ENCODE data around the gene CTXND2. TPM values are rescaled to one million over a fixed set of nuclear protein-coding genes. Genes with fewer than 3 reads are reported as not detected.
"Not testable (repeated sequence)": the region's sequence is repeated elsewhere in the genome, so short reads cannot be mapped to it uniquely, and the experiment has no call there.

CTXND2 gene
- total and polyA plus RNA-seq, 2 donors (not counting 3 experiments of a cell fraction or from before 2014, with no cell fraction given), result not detected

- CTCF ChIA-PET; FAIRE-seq; H3K4me1 ChIP-seq (ENCODE audit: control insufficient read depth, extremely low read depth, insufficient read depth, low read length); H3K27ac ChIP-seq (ENCODE audit: insufficient read depth, low read depth, low read length); BruUV-seq (replicated peaks); H2AFZ ChIP-seq (ENCODE audit: low read depth, low read length); intact Hi-C loops (cut with micrococcal nuclease); dilution Hi-C loops (cut with MboI; ENCODE audit: extremely low pct_ligation_motif_present, low sequenced_read_pairs); H3K9me3 ChIP-seq (replicated peaks; ENCODE audit: control insufficient read depth, insufficient read depth, low read length); H3K9me1 ChIP-seq (replicated peaks; ENCODE audit: control insufficient read depth, extremely low read depth, insufficient read depth, low read length); POLR2A ChIA-PET; DNase-seq (ENCODE audit: low read depth, low spot score); H3K79me2 ChIP-seq (ENCODE audit: control insufficient read depth, insufficient read depth, low read length); H3K4me2 ChIP-seq (ENCODE audit: insufficient read depth, low read length); H3K27me3 ChIP-seq (ENCODE audit: control insufficient read depth in 2 of 2, insufficient read depth in 2 of 2, low read length in 2 of 2); H4K20me1 ChIP-seq (replicated peaks; ENCODE audit: control insufficient read depth, extremely low read depth, insufficient read depth, low read length); H3K9ac ChIP-seq (replicated peaks; ENCODE audit: extremely low read depth, insufficient read depth, low read length); H3K4me3 ChIP-seq (replicated peaks in 1 of 3; ENCODE audit: insufficient read depth in 1 of 3, low read depth in 1 of 3, low read length in 3 of 3): not testable (repeated sequence)
- H3K36me3 ChIP-seq (ENCODE audit: control insufficient read depth in 2 of 2, extremely low read depth in 1 of 2, insufficient read depth in 2 of 2, low read length in 2 of 2), result peaks cover 10 to 11% of the 10 kb centered on the region in 2 experiments
These were observed 41.8 kb downstream of the CTXND2 start for GRCh38 chr1:150928775-150929174.

DNA sequence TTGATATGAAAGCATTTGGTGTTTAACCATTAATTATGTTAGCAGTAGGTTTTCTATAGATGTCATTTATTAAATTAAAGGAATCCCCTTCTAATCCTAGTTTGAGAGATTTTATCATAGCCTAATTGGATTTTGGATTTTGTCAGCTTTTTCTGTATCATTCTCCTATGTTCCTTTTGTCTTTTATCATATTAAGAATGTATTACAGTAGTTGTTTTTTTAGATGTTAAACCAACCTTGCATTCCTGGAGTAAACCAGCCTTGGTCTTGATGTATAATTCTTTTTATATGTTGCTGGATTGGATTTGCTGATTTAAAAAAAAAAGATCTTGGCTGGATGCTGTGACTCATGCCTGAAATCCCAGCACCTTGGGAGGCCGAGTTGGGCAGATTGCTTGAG lies 44.8 kb downstream of the CTXND2 start:
- H3K9me3 ChIP-seq (replicated peaks; ENCODE audit: control insufficient read depth, insufficient read depth, low read length), result no peaks in the 10 kb centered on the region
- no peak overlapping the region for H3K9ac ChIP-seq (replicated peaks; ENCODE audit: extremely low read depth, insufficient read depth, low read length)
- peaks cover 10 to 11% of the 10 kb centered on the region in 2 experiments for H3K36me3 ChIP-seq (ENCODE audit: control insufficient read depth in 2 of 2, extremely low read depth in 1 of 2, insufficient read depth in 2 of 2, low read length in 2 of 2)
- POLR2A ChIA-PET, result no interaction called here
- H3K79me2 ChIP-seq (ENCODE audit: control insufficient read depth, insufficient read depth, low read length), result peaks cover 11% of the 10 kb centered on the region
- no peak overlapping the region for H3K4me2 ChIP-seq (ENCODE audit: insufficient read depth, low read length)
- no peaks in the 10 kb centered on the region for H4K20me1 ChIP-seq (replicated peaks; ENCODE audit: control insufficient read depth, extremely low read depth, insufficient read depth, low read length)
- FAIRE-seq (no peak), DNase-seq (ENCODE audit: low read depth, low spot score) (peak; percentile 25)
- no peaks in the 10 kb centered on the region for H3K27me3 ChIP-seq (ENCODE audit: control insufficient read depth in 2 of 2, insufficient read depth in 2 of 2, low read length in 2 of 2)
- H3K9me1 ChIP-seq (replicated peaks; ENCODE audit: control insufficient read depth, extremely low read depth, insufficient read depth, low read length), result no peaks in the 10 kb centered on the region
- H3K4me1 ChIP-seq (ENCODE audit: control insufficient read depth, extremely low read depth, insufficient read depth, low read length), result peaks cover 5% of the 10 kb centered on the region
- BruUV-seq (replicated peaks), result no TSS peak
- dilution Hi-C loops (cut with MboI; ENCODE audit: extremely low pct_ligation_motif_present, low sequenced_read_pairs), result no loop called here
- CTCF ChIA-PET, result no interaction called here
- H3K27ac ChIP-seq (ENCODE audit: insufficient read depth, low read depth, low read length), result no peak overlapping the region
- TF ChIP-seq MYC (IDR thresholded peaks at IDR 0.05; ENCODE audit: low read depth, low read length) (no peak), JUN (IDR thresholded peaks at IDR 0.05; ENCODE audit: borderline replicate concordance, insufficient read depth, insufficient read length, low read depth) (no peak), POLR2AphosphoS5 (IDR thresholded peaks at IDR 0.05; ENCODE audit: insufficient read depth, low read depth, low read length) (no peak), EZH2 (IDR thresholded peaks at IDR 0.05; ENCODE audit: borderline replicate concordance, low read depth, low read length, severe bottlenecking) (no peak), MAX (IDR thresholded peaks at IDR 0.05; ENCODE audit: insufficient read depth, insufficient read length) (no peak), FOS (IDR thresholded peaks at IDR 0.05; ENCODE audit: borderline replicate concordance, insufficient read depth, low read length) (no peak), POLR2A (IDR thresholded peaks at IDR 0.05; ENCODE audit: low read depth, low read length) (no peak), GATA2 (IDR thresholded peaks at IDR 0.05; ENCODE audit: insufficient read depth, insufficient read length, low read depth, low read length) (no peak)
- TF ChIP-seq, protein P1, sequence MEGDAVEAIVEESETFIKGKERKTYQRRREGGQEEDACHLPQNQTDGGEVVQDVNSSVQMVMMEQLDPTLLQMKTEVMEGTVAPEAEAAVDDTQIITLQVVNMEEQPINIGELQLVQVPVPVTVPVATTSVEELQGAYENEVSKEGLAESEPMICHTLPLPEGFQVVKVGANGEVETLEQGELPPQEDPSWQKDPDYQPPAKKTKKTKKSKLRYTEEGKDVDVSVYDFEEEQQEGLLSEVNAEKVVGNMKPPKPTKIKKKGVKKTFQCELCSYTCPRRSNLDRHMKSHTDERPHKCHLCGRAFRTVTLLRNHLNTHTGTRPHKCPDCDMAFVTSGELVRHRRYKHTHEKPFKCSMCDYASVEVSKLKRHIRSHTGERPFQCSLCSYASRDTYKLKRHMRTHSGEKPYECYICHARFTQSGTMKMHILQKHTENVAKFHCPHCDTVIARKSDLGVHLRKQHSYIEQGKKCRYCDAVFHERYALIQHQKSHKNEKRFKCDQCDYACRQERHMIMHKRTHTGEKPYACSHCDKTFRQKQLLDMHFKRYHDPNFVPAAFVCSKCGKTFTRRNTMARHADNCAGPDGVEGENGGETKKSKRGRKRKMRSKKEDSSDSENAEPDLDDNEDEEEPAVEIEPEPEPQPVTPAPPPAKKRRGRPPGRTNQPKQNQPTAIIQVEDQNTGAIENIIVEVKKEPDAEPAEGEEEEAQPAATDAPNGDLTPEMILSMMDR (IDR thresholded peaks at IDR 0.05; ENCODE audit: extremely low read depth in 1 of 2, insufficient read depth in 1 of 2, low read depth in 1 of 2, low read length in 2 of 2), result no peak
- no peak overlapping the region for H3K4me3 ChIP-seq (replicated peaks in 1 of 3; ENCODE audit: insufficient read depth in 1 of 3, low read depth in 1 of 3, low read length in 3 of 3)
- no peak overlapping the region for H2AFZ ChIP-seq (ENCODE audit: low read depth, low read length)
- intact Hi-C loops (cut with micrococcal nuclease), result no loop called here

Data from endothelial cell of umbilical vein (primary cell).